MV-4-11 (cell line): Measurements from ENCODE around the gene DCAF6.
"Not testable (repeated sequence)": the region's sequence is repeated elsewhere in the genome, so short reads cannot be mapped to it uniquely, and the experiment has no call there.

ENCODE experiments used
- DNase-seq: peaks from one replicate; lab custom pipeline; 2025; lab: John Stamatoyannopoulos, UW

Gene DCAF6

DNA sequence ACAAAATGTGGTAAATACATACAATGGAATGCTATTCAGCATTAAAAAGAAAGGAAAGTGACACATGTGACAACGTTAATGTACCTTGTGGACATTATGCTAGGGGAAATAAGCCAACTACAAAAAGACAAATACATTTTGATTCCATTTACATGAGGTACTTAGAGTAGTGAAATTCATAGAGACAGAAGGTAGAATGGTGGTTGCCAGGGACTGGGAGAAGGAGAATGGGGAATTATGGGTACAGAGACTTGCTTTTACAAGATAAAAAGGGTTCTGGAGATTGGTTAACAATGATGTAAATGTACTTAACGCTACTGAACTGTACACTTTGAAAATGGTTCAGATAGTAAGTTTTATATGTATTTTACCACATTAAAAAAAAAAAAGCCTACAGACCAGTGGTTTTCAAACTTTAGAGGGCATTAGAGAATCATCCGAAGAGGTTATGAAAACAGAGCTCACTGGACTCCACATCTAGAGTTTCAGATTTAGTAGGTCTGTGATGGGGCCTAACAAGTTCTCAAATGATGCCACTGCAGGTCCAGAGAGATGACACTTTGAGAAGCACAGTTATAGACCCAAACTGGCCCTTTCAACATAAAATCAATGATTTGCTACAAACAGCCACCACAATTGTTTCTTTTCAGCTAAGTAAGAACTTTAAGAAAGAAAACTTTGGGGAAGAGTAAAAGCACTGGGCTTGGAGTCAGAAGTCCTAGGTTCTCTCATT lies 13.0 kb upstream of the DCAF6 start:
- DNase-seq = no peak

DNA sequence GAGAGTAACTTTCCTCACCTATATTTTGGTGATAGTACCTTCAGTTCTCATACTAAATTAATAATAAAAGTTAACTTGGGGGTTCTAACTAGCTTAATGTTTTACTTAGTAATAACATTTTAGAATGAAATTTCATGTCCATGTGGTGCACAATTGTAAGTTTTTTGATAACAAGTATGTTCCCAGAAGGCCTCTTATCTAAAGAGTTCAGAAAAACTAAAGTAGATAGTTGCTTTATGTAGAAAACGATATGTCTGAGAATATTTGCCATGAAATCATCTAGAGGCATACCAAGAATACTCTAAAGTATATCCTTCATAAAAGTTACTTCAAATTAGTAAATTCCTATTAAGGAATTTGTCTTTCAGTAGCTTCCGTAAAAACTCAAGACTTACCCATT lies 12.4 kb upstream of the DCAF6 start:
- DNase-seq = no peak

DNA sequence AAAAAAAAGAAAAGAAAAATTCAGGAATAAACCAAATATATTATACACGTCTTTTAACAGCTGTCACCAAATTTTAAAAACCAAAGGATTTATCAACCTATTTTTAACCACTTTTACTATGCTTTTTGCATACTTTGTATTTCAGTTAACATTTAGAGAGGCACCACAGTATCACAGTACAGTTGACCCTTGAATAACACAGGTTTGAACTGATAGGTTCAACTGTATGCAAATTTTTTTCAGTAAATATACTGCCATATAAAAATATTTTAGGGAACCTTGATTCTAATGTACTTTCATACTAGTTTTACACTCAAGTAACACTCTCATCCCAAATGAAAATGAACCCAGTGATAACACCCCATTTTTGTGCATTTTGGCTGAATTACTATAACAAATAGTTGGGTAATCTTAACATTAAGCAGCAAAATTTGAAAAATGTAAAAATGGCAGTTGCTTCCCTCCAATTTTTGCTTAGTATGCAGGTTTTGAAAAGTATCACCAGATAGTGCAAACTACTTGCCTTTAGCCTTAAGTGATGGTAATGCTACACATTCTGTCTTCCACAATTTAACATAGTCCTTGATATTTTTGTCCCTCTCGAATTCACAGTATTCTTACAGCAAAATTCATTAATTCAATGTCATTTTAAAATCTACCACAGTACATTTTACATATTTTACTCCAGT lies 11.8 kb upstream of the DCAF6 start:
- DNase-seq = no peak

DNA sequence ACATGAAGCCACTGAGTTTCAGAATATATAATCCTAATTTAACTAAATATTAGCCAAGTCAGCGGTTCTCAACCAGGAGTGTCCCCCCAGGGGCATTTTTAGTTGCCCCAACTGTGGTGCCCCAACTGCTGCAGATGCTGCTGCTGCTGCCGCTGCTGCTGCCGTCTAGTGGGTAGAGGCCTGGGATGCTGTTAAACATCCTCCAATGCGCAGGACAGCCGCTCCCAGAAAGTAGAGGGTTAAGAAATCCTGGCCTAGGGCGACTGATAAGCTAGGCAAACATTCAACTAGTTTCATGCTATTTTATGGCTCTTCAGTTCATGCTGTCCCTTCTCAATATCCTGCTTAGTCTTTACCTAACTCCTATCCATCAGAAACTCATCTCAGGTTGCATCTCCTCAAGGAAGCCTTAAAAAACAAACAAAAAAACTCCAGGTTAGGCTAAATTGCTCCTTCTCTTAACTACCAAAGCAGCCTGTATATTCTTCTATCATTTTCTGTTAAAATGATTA lies 9.9 kb upstream of the DCAF6 start:
- no peak for DNase-seq

DNA sequence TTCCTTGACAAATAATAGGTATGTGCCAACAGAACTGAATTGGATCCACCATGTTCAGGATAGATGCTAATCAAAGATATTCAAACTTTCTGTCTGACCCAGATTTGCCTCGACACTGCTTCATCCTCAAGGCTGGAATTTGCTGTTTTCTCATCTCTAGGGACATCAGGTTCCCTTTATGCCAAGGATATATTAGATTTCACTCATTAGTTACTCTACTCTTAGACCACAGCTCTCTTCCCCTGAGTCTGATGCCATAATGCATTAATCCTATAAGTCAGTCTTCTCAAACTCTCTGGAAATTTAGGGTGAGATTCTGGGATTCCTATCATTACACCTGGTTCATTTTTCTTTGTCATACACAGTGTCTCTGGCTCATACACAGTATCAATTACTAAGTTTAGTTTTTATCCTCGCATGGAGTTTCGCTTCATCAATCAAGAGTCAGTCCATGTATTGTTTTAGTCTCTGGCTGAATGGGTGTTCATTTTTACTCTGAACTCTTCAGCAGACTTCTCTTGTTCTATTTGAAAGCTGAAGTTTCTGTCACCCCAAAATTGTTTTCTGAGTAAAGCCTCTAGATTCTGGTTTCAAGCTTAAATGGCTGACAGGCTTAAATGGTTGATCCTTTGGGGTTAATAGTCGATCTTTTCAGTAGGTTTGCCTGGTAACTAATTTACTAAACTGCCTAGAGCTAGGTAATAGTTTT lies 9.3 kb upstream of the DCAF6 start:
- DNase-seq = no peak

DNA sequence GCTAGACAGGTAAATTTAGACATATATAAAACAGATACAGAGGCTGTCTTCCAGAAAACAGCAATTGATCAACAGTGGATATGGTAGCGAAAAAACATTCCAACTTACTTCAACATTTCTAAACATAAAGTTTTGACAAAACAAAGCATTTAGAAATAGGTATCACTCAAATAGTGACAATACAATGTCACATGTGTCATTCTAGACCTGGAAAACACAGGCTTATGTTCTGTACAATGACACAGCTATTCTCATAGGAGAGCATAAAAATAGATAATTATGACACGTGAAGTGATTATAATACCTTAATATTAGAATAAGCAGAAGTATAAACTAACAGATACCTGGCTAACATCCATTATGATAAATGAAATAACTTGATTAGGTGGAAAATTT lies 8.0 kb upstream of the DCAF6 start:
- DNase-seq = no peak

DNA sequence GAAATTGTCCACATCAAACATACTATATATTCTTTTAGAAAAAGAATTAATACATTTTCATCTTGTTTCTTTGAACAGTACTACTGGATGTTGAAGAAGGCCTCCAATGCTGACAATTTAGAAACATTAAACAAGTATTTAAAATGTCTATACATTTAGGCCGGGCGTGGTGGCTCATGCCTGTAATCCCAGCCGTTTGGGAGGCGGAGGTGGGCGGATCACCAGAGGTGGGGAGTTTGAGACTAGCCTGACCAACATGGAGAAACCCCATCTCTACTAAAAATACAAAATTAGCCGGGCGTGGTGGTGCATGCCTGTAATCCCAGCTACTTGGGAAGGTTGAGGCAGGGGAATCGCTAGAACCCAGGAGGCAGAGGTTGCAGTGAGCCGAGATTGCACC lies 7.6 kb upstream of the DCAF6 start:
- DNase-seq = not testable (repeated sequence)

DNA sequence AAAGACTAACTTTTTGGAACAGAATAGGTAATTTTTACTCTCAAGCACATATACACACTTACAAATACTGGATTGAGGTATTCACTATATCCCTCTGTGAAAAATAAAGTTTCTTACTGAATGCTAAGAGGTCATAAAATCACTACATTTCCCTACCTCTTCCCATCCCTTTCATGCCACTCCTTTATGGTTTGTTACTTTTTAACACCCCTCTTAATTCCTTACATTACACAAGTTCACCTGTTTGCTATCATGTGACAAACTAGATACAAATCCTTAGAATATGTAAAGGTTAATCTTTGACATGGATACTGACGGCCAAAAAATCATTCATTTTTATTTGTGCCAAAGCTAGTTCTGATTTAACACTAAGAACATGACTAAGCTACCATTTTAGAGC lies 6.8 kb upstream of the DCAF6 start:
- DNase-seq = no peak

DNA sequence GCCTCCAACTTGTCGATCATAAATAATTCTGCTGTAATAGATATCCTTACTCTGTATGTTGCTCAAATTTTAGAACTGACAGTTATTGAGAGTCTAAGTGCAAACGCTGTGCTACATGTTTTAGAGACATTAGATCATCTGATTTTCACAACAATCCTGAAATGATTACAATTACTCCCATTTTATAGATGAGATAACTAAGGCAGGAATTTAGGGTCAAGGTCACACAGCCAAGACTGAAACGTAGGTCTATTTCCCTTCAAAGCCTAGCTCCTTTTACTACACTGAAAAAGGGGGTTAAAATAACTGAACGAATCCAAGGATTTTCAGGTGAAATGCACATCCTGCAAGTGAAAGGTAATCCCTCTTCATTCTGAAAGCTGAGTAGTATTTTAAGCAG lies 2.7 kb upstream of the DCAF6 start:
- DNase-seq = no peak

DNA sequence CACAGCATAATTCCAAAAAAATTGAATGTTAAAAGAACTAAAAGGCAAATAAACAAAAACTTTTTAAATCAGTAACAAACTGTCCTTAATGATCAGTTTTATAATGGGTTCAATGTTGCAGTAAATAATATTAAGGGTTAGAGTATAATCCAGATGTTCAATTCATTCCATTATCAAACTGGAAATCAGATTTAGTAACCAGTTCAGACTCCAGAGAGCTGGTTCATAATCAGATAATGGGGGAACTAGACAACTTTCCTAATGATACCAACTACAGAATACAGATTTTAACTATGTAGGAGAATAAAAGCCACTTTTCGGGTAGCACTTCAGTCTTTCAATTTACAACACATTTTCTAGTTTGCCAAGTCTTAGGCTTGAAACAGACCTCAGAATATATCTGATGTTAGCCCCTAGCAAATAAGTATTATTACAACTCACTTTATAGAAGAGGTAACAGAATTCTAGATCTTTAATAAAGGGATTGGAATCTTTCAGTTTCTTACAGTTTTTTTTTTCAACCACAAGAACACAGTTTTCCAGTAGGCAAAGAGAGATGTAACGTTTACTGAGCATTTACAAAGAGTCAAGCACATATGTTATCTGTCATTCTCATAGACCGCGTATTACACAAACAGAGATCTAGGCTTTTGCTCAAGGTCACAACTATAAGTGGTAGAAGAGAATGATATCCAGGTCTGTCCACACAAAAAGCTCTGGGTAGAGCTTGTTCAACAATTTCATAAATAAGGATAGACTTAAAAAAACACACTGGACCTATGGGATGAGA lies 1.9 kb upstream of the DCAF6 start:
- no peak for DNase-seq

DNA sequence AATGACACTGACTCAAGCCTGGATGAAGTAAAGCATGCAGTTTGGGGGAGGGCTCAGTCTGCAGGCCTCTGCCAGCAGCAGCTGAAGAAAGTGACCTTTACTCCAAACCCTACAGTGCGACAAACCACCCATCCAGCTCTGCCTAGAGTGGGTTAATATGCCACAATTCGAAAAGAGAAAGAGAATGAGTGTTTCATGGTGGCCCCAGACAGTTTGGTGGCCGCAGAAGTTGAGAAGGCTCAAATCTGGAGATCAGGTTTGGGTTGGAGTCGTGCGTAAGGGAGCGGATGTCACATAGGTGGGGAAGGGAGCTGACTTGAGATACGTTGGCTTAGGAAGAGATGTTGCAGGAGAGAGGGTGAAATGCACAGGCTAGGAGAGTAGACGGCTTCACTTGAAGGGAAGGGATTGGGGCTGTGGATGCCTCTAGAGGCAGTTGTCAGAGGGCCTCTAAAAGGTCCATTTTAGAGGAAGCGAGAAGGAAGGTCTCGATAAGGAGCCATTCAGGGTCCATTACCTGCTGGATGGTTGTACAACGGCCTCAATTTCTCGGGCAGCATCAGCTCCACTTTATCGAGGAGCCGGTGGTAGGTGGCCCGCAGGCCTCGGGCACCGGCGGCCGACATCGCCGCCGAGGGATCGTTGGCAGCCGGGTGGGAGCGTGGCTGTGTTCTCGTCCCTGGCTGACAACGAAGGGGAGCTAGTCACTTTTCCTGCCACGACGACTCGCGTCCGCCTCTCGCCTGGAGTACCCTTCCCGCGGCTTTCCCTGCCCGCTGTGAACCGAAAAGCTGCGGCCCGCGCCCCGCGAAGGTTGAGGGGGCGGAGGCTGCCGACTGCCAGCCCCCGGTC lies 1.0 kb upstream of the DCAF6 start:
- peak; percentile 49 for DNase-seq

DNA sequence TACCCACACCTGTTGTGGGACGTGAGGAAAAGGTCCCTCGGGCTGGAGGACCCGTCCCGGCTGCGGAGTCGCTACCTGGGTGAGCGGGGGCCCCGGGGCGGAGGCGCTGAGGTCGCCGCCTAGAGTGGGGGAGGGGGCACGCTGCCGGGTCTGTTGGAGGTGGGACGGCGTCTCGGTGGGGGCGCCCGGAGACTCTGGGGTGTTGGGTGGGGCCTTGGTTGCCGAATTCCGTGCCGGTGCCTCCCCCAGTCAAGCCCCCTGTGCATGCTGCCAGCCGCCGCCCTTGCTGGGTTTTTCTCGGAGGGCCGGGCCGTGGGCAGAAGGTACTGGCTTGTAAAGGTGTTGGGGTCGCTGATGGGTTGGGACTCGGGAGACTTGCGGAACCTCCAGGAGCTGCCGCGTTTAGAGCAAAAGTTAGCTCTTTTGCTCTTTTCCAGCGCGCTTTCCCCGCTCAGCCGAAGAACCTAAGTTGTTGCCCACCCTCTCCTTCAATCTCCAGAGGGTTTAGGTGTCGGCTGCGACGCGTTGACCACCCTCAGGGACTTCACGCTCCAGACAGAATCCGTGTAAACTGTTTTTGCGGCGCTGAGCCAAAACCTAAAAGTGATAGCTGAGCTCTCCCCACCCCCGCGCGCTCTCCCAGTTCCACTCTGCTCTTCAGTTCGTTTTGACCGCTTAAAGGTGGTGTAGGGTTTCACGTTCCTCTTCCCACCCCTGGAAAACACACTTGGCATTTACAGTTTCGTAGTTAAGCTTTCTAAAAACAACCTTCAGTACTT lies 636 bp downstream of the DCAF6 start, which contains the start of gene MPC2:
TSS of gene MPC2 (minus strand) at position 143 of the 779 bp plus-strand sequence. CDS start 1,231 bp downstream, outside the sequence.
- peak; percentile 51 for DNase-seq

DNA sequence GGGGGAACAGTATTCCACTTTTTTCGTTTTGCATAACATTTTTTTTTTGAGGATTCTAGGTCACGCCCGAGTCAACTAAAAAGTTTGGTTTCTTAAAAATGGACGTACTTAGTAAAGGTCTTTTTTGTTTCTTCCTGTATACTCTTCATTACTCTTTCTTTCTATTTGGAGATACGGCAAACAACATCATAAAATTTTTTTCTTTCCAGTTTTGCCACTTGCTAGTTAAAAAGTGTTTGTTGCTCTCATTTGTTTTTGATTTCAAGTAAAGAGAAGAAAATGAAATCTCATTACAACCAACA lies 1.2 kb downstream of the DCAF6 start:
- no peak for DNase-seq

DNA sequence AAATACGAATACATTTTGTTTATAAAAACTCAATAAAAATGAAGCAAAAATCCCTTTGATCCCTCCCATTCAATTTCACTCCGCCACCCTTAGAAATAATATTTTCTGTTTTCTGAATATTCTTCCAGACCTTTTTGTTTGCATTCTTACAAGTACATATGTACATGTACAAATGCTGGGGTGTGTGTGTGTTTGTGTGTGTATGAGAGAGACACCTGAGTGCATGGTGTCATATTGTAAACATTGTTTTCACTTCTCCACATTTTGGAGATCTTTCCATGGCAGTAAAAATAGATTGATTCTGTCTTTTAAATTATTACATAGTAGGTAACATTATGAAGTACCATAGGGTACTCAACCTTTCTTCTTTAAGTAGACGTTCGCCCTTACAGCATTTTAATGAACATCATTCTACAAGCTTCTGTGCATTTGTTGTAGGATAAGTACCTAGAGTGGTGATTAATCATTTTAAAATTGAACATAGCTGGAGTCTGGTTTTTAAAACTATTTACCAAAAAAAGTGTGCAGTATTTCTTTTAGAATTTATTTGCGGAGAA lies 1.7 kb downstream of the DCAF6 start:
- no peak for DNase-seq

DNA sequence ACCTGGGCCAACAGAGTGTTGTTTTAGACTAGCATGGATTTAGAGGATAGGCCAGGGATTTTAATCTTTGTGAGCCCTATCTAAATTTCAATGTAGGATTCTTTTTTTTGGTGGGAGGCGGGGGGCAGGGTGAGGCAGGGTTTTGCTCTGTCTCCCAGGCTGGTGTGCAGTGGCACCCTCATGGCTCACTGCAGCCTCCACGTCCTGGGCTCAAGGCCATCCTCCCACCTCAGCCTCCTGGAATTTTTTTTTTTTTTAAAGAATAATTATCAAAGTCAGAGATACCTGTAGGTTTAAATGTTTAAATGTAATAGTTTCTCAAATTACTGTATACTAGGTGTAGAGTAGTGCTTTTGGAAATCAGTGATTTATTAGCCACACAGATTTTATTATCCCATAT lies 3.8 kb downstream of the DCAF6 start:
- DNase-seq = no peak

DNA sequence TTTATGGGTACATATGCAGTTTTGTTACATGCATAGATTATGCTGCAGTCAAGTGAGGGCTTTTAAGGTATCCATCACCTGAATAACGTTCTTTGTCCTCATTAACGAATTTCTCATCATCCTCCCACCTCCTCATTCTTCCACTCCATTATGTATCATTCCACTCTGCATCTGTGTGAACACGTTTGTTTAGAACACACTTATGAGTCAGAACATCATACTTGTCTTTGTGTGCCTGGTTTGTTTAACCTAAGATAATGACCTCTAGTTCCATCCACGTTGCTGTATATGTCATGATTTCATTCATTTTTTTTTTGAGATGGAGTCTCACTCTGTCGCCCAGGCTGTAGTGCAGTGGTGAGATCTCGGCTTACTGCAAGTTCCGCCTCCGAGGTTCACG lies 7.1 kb downstream of the DCAF6 start:
- DNase-seq = no peak

DNA sequence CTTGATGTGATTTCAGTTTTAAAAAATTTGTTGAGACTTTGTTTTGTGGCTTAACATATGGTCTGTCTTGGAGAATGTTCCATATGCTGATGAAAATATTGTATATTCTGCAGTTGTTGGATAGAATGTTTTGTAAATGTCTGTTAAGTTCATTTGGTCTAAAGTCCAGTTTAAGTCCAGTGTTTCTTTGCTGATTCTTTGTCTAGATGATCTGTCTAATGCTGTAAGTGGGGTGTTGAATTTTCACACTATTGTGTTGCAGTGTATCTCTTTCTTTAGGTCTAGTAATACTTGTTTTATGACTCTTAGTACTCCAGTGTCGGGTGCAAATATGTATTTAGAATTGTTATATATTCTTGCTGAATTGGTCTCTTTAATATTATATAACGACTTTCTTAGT lies 11.2 kb downstream of the DCAF6 start:
- DNase-seq = no peak

DNA sequence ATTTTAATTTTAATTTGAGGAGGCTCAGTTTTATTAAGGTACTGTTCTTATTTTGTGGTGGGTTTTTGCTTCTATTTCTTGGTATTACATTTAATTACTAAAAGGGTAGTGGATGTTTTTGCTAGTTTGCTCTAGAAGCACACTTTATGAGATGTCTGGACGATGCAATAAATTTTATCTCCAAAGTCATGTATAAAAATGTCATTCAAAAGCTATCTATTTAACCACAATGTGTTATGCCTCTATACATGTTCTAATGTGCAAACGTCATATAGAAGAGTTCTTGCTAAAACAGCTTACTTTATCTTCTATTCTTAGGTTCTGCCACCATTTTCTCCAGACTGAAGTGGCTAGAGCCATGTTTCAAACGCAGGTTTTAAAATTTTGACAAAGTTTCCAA lies 13.3 kb downstream of the DCAF6 start:
- DNase-seq = no peak

DNA sequence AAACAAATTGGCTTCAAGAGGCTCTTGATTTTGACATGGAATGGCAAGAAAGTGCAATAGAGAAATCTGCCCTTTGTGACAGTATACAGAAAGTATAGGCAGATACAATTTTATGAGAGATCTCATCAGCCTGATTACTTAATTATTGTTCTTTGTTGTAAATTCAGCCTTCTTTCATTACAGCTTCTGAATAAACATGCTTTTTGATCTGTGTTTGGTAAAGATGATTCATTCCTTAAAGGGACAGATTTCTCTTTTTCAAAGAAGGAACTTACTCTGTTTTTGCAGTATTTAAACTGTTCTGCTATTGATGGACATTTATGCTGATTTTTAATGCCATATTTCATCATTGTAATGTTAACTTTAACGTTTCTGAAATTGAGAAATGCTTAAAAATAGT lies 14.1 kb downstream of the DCAF6 start:
- peak; percentile 12 for DNase-seq

DNA sequence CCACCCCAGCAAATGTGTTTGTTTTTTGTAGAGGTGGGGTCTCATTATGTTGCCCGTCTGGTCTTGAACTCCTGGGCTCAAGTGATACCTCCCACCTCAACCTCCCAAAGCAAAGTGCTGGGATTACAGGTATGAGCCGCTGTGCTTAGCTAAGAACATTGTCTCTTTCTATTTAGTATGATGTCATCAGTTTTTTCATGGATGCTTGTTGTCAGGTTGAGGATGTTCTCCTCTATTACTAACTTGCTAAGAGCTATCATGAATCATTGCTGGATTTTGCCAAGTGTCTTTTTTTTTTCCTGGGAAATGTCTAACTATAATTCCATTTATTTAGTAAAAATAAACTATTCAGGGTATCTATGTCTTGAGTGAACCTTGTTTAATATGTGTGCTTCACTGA lies 19.4 kb downstream of the DCAF6 start:
- DNase-seq = no peak
